Anterior cingulate cortex (tissue), 58 donors: ENCODE data around the gene EIF2S1.

Source experiments
- DNase-seq, 58 donors: peaks; one replicate each; lab custom pipeline; 2025; lab: John Stamatoyannopoulos, UW

The EIF2S1 gene

DNA sequence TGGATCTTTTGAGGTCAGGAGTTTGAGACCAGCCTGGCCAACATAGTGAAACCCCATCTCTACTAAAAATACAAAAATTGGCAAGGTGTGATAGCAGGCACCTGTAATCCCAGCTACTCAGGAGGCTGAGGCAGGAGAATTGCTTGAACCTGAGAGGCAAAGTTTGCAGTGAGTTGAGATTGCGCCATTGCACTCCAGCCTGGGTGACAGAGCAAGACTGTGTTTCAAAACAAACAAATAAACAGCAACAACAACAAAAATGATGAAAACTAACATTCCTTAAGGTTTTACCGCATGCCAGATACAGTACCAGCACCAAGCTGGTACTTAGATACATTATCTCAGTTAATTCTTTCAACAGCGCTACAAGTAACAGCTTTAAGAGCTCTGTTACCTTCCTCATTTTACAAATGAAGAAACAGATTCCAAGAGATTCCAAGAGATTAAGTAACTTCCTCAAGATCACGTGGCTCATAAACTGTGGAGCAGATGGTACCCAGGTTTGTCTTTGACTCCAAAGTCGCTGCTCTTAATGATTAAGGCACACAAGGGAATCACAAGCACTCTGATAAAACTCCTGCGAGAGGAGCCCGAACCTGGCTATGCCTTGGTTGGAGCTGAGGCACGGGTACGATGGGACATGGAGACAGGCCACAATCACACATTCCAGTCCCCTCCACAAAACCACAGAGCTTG lies 69.5 kb downstream of the EIF2S1 start:
- DNase-seq: no peak

DNA sequence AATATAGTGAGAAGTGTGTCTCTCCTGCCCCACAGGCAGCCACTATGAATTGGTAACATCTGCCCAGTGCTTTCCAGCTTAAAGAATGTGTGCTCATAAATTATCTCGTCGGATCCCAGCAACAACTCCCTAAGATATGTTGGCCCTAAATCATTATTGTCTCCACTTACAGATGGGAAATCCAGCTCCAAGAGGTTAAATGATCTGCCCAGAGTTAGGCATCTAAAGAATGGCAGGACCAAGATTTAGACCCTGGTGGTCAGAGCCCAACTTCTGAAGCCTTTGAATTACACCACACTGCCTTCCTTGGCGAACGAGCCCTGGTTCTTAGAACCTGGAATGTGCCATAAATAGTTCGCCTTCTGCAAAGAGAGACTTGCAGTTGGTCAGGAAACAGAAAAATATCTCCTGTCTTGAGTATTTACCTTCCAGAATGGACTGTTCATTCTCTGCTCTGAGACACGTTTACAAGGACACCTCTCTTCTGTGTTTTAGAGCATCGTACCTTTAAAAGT lies 72.0 kb downstream of the EIF2S1 start:
- no peak for DNase-seq

DNA sequence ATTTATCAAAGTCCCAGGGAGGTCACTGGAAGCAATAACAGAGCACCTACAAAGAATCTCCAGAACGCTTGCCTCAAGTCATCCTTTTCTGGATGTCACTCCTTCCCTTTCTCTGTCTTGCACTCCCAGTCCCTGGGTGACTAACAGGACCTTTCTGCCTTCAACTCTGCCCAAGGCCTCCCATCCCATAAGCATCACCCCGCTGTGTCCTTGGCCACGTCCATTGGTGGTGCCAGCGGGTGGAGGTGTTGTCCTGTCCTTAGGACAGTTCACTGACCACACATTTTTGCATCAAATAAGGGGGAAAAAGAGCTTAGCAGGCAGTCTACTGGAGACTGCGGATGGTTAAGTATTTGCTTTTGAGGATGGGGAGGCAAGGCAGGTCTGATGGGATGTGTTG lies 75.5 kb downstream of the EIF2S1 start:
- DNase-seq: no peak
